Duodenal mucosa (tissue), 2 donors: Measurements from ENCODE around the gene ADM2.

Experiments
- H3K27ac ChIP-seq: one replicate; pipeline ENCODE4 v1.7.0; 2013; ENCODE audit warnings: low read depth, low read length
- H3K27me3 ChIP-seq, 2 donors: one replicate each; pipeline ENCODE4 v1.7.0; 2013; ENCODE audit warnings: low read length in 2 of 2, control low read depth in 1 of 2; ENCODE audit not compliant: insufficient read depth in 2 of 2, control insufficient read depth in 1 of 2
- H3K36me3 ChIP-seq, 2 donors: one replicate each; pipeline ENCODE4 v1.7.0; 2013; ENCODE audit warnings: low read length in 2 of 2, control low read depth in 1 of 2; ENCODE audit not compliant: insufficient read depth in 2 of 2, control insufficient read depth in 1 of 2
- H3K4me1 ChIP-seq, 2 donors: one replicate each; pipeline ENCODE4 v1.7.0; 2013; ENCODE audit warnings: low read length in 2 of 2, control low read depth in 1 of 2; ENCODE audit not compliant: insufficient read depth in 2 of 2, control insufficient read depth in 1 of 2
- H3K4me3 ChIP-seq, 2 donors: one replicate each; pipeline ENCODE4 v1.7.0; 2013; ENCODE audit warnings: low read length in 2 of 2, low read depth in 1 of 2
- H3K9ac ChIP-seq, 2 donors: one replicate each; pipeline ENCODE4 v1.7.0; 2013; ENCODE audit warnings: low read length in 2 of 2, low read depth in 1 of 2
- H3K9me3 ChIP-seq, 2 donors: one replicate each; pipeline ENCODE4 v1.7.0; 2013; ENCODE audit warnings: low read length in 2 of 2, control low read depth in 1 of 2; ENCODE audit not compliant: control insufficient read depth in 1 of 2

ADM2 gene

DNA sequence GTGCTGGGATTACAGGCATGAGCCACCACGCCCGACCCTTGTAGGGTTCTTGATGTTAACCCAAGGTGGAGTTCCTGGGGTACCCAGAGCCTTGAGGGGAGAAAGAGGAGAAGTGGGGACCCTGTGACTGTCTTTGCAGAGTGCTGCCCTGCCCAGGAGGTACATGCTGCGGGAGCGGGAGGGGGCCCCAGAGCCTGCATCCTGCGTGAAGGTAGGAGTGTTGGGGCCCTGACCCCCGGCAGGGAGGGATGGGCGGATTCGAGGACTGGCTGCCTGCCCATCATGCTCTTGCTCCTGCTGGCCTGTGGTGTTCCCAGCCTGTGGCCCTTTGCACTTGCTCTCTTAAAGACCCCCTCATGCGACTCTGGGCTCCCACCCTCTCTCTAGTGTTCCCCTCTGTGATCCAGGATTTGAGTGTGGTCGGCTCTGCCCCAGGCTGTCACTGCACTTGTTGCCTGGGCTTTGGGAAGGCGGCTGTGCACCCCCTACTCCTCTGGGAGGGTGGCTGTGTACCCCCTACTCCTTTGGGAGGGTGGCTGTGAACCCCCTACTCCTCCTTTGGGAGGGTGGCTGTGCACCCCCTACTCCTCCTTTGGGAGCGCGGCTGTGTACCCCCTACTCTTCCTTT is 39.6 kb downstream of the ADM2 start:
- Histone ChIP-seq H3K4me1 (peaks cover 15 to 27% of the 10 kb centered on the region in 2 donors), H3K27ac (no peak overlapping the region), H3K9ac (no peak overlapping the region), H3K27me3 (no peaks in the 10 kb centered on the region), H3K36me3 (peaks cover 28 to 64% of the 10 kb centered on the region in 2 donors), H3K4me3 (no peak overlapping the region), H3K9me3 (no peaks in the 10 kb centered on the region)

DNA sequence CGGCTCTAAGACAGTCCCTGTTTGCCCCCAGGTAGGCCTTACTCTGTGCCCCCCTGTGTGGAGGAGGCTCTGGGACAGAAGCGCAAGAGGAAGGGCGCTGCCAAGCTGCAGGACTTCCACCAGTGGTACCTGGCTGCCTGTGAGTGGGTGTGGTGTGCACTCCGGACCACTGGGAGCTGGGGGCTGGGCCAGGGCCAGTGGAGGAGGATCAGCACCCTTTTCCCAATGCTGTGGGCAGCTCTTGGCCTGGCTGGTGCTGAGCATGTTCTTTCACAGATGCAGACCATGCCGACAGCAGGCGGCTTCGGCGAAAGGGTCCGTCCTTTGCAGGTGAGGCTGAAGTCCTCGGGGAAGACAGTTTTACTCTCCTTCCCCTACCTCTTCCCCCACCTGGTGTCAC is 40.4 kb downstream of the ADM2 start:
- Histone ChIP-seq H3K9me3 (no peaks in the 10 kb centered on the region), H3K4me3 (no peak overlapping the region), H3K27me3 (no peaks in the 10 kb centered on the region), H3K9ac (no peak overlapping the region), H3K4me1 (peaks cover 18 to 30% of the 10 kb centered on the region in 2 donors), H3K27ac (no peak overlapping the region), H3K36me3 (peaks cover 28 to 58% of the 10 kb centered on the region in 2 donors)

DNA sequence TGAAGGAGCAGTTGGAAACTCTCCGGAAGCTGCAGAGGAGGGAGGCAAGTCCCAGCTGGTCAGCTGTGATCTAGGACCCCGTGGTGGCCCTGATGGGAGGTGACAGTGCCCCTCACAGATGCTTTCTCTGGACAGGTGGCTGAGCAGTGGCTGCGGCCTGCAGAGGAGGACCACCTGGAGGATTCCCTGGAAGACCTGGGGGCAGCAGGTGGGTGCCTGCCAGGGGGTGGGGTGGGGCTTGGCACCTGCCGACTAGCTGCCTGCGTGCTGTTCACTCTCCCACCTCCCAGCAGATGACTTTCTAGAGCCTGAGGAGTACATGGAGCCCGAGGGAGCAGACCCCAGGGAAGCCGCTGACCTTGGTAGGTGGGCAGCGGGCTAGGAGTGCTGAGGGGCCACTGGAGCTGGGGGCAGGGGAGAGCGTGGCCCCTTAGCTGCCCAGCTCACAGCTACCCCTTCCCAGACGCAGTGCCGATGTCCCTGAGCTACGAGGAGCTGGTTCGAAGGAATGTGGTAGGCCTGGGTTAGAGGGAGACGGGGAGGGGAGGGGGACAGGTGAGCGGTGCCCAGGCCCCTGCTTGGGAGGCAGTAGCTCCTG is 41.0 kb downstream of the ADM2 start:
- no peak overlapping the region for H3K27ac ChIP-seq
- no peak overlapping the region for H3K9ac ChIP-seq
- no peaks in the 10 kb centered on the region for H3K27me3 ChIP-seq
- no peak overlapping the region for H3K4me3 ChIP-seq
- peaks cover 24 to 36% of the 10 kb centered on the region in 2 donors for H3K4me1 ChIP-seq
- H3K36me3 ChIP-seq = peaks cover 24 to 54% of the 10 kb centered on the region in 2 donors
- H3K9me3 ChIP-seq = no peaks in the 10 kb centered on the region

DNA sequence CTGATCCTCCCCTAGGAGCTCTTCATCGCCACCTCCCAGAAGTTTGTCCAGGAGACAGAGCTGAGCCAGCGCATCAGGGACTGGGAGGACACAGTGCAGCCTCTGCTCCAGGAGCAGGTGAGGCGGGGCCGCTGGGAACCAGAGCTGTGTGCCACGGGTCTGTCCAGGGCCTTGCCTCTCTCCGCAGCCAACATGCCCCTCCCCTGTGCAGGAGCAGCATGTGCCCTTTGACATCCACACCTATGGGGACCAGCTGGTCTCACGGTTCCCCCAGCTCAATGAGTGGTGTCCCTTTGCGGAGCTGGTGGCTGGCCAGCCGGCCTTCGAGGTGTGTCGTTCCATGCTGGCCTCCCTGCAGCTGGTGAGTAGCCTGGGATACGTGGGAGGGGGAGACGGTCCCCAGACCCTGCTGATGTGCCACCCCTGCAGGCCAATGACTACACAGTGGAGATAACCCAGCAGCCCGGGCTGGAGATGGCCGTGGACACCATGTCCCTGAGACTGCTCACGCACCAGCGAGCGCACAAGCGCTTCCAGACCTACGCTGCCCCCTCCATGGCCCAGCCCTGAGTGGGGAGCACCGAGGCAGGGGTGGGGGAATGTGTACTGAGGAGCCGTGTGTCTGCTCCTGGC is 41.6 kb downstream of the ADM2 start:
- Histone ChIP-seq H3K27me3 (no peaks in the 10 kb centered on the region), H3K27ac (no peak overlapping the region), H3K4me3 (peak overlapping the region in 1 of 2 donors; percentile 62), H3K36me3 (peaks cover 18 to 48% of the 10 kb centered on the region in 2 donors), H3K9me3 (no peaks in the 10 kb centered on the region), H3K9ac (no peak overlapping the region), H3K4me1 (peaks cover 29 to 42% of the 10 kb centered on the region in 2 donors)

DNA sequence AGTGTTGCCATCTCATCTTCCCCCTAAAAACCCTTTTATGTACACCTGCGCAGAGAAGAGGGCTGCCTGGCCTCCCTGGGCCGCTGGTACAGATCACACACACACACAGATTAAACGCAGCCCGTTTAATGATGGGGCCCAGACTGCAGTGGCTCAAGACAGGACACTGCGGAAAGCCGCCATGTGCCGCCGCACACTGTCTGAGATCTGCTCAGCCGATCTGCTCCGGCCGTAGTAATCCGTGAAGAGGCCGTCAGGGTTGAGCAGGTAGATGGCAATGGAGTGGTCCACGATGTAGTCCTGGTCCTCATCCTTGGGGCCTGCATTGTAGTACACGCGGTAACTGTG is 42.1 kb downstream of the ADM2 start:
- Histone ChIP-seq H3K9ac (peak overlapping the region in 1 of 2 donors; percentile 72), H3K27ac (no peak overlapping the region), H3K4me1 (peaks cover 34 to 48% of the 10 kb centered on the region in 2 donors), H3K9me3 (no peaks in the 10 kb centered on the region), H3K36me3 (peaks cover 17 to 43% of the 10 kb centered on the region in 2 donors), H3K27me3 (no peaks in the 10 kb centered on the region), H3K4me3 (peak overlapping the region in 1 of 2 donors; percentile 62)

DNA sequence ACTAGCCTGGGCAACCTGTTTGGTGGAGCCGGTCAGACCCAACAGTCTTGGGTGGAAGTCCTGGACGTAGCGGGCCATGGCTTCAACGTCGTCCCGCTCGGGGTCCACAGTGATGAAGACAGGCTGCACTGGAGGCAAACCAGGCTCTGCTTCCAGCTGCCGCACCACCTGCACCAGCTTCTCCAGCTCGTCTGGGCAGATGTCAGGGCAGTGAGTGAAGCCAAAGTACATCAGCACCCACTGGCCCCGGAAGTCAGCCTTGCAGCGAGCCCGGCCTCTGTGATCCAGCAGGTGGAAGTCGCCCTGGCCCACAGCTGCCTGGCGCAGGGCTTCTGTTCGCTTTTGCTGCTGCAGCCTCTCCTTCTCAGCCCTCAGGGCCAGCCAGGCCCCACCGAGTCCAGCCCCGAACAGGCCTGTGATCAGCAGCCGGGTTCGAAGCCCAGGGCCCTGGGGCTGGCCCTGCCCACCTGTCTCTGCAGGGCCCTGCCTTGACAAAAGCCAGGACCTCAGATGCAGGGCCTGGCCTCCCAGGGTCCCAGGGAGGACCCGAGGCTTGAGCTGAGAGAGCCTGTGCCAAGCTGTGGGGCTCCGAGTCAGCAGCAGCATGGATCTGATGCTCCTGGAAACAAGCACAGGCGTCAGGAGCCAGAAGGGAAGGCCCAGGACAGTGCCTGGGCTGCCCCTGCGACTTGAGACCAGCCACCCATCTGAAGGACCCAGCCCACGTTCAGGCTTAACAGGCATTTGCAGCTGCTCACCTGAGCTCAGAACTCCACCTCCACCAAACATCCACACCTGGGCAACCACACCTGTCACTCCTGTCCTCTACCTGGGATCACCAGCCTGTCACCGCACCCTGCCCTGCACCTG is 42.7 kb downstream of the ADM2 start:
- Histone ChIP-seq H3K9ac (peak overlapping the region; percentile 72), H3K36me3 (peaks cover 17 to 37% of the 10 kb centered on the region in 2 donors), H3K4me3 (peak overlapping the region; percentile 62 to 77), H3K27me3 (no peaks in the 10 kb centered on the region), H3K9me3 (no peaks in the 10 kb centered on the region), H3K27ac (no peak overlapping the region), H3K4me1 (peaks cover 40 to 53% of the 10 kb centered on the region in 2 donors)

DNA sequence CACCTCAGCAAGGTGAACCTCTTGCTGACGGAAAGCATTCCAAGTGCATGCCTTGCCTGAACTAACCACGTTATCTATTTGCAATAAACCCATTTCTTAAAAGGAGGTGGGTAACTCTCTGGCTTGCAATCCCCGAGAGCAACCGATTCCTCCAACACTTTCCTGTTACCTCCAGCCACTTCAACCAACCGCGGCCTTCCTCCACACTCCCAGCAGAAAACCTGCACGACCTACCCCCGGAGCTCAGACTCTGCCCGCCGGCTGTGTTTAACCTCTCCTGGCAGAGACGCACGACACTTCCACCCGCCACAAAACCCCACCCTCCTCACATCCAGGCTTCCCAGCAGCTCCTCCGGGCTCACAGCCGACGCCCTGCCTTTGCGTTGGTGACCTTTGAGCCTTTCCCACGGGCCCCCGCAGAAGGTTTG is 43.3 kb downstream of the ADM2 start:
- Histone ChIP-seq H3K9me3 (no peaks in the 10 kb centered on the region), H3K27ac (peak overlapping the region; percentile 96), H3K36me3 (peaks cover 12 to 31% of the 10 kb centered on the region in 2 donors), H3K27me3 (no peaks in the 10 kb centered on the region), H3K4me1 (peaks cover 44 to 60% of the 10 kb centered on the region in 2 donors), H3K4me3 (peak overlapping the region; percentile 62 to 77), H3K9ac (peak overlapping the region; percentile 72)

DNA sequence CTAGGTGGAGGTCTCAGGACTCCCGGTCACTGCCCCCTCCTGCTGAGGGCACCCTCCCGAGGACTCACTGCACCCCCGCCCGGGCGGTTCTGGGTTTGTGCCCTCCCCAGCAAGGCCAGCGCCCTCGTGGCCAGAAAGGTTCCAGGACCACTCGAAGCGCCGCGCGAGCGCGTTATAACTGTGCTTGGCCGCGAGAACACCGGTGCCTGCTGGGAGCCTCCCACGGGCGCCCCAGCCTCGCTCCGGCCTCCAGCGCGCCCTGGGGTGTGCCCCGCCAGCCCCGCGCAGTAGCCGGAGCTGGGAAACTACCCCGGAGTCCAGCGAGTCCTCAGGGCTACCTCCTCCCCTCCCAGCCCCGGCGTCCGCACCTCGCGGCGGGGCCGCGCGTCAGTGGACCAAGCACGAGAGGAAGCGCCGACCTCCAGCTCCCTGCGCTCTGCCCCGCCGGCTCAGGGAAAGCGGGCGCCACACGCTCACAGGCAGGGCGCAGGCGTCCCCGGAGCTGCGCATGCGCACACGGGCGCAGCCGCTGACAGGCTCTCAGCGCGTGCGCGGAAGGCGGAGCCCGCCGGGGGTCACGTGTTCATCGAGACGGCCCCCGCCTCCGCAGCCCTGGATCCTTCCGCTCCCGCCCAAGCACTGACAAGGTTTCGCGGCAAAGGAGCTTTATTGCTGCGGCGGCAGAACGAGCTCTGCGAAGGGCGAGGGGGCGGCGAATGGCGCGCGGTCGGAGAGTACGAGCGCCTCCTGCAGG is 43.9 kb downstream of the ADM2 start, which contains the start of gene SCO2:
Gene SCO2 (minus strand): TSS at position 495 of the 754 bp plus-strand sequence. CDS start 1,187 bp downstream, outside the sequence.
- Histone ChIP-seq H3K27me3 (no peaks in the 10 kb centered on the region), H3K27ac (peak within 1 kb of the TSS; percentile 96), H3K36me3 (peaks cover 12 to 31% of the 10 kb centered on the region in 2 donors), H3K4me1 (peaks cover 44 to 60% of the 10 kb centered on the region in 2 donors), H3K9ac (peak within 1 kb of the TSS; percentile 72), H3K4me3 (peak within 1 kb of the TSS; percentile 62 to 77), H3K9me3 (no peaks in the 10 kb centered on the region)

DNA sequence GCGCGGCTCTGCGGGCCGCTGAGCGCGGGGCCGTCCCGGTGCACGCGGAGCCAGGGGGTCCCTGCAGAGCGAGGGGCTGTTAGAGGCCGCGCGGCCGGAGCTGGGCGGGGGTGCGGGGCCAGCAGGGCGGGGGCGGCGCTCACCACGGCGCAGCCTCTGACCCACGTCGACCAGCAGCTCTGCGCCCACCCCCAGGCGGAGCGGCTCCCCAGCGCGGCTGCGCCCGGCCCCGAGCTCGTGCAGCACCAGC is 44.4 kb downstream of the ADM2 start:
- H3K4me3 ChIP-seq = peak overlapping the region; percentile 62 to 77
- H3K36me3 ChIP-seq = peaks cover 12 to 30% of the 10 kb centered on the region in 2 donors
- no peaks in the 10 kb centered on the region for H3K27me3 ChIP-seq
- H3K27ac ChIP-seq = peak overlapping the region; percentile 96
- peaks cover 44 to 60% of the 10 kb centered on the region in 2 donors for H3K4me1 ChIP-seq
- peak overlapping the region; percentile 72 for H3K9ac ChIP-seq
- no peaks in the 10 kb centered on the region for H3K9me3 ChIP-seq
